Testis (tissue), 3 donors: ENCODE data around the gene SMIM13. TPM values are rescaled to one million over a fixed set of nuclear protein-coding genes. Genes with fewer than 3 reads are reported as not detected.

ENCODE experiments used
- DNase-seq: peaks from one replicate; pipeline ENCODE4 v3.0.0-alpha.2; 2019
- H3K27ac ChIP-seq, 2 donors: fragments of 200-600 bp; sonication (generic); one replicate each; pipeline ENCODE4 v1.5.1; 2019
- H3K27me3 ChIP-seq: fragments of 200-600 bp; sonication (generic); one replicate; pipeline ENCODE4 v1.5.1; 2019
- H3K36me3 ChIP-seq: fragments of 200-600 bp; sonication (generic); one replicate; pipeline ENCODE4 v1.5.1; 2017; ENCODE audit warnings: low read depth; ENCODE audit errors: missing control alignments
- H3K4me1 ChIP-seq: fragments of 200-600 bp; sonication (generic); one replicate; pipeline ENCODE4 v1.5.1; 2019
- H3K4me3 ChIP-seq, 2 donors: fragments of 200-600 bp; sonication (generic); one replicate each; pipeline ENCODE4 v1.5.1; 2017 to 2019
- H3K9me3 ChIP-seq: fragments of 200-600 bp; sonication (generic); one replicate; pipeline ENCODE4 v1.5.1; 2017
- CTCF ChIP-seq, 3 experiments: fragments of 450-650 bp in 2 of 3; fragments of 200-600 bp in 1 of 3; sonication (generic) in 1 of 3; IDR thresholded peaks; one replicate each; pipeline ENCODE4 v1.5.1; 2016 to 2019; ENCODE audit warnings: antibody characterized with exemption in 3 of 3, mild to moderate bottlenecking in 2 of 3, moderate library complexity in 1 of 3
- POLR2A ChIP-seq: fragments of 450-650 bp; IDR thresholded peaks from one replicate; pipeline ENCODE4 v1.6.1; 2017; ENCODE audit warnings: antibody characterized with exemption, mild to moderate bottlenecking, moderate library complexity
- WGBS, 2 donors: methylation state at CpG; one replicate each; pipeline ENCODE4 v1.1.5; 2018; 5-methylcytosine and 5-hydroxymethylcytosine counted together
- intact Hi-C: fragments of 100-400 bp; cut with DNase I; formaldehyde crosslinking; loops from one replicate; pipeline ENCODE4 v1.15.1; 2023; ENCODE audit warnings: low total_unique reads
- polyA plus RNA-seq: library from polyadenylated mRNA; stranded (reverse); fragments of 350-450 nt; fragmentation: Illumina TruSeq; extraction: RNeasy Lipid Tissue Mini Kit (QIAGEN cat#74804); gene quantifications from one replicate; pipeline ENCODE4 v1.2.3, GENCODE V29; 2014; ENCODE audit warnings: low read depth, low replicate concordance; ENCODE audit not compliant: insufficient read depth
- total RNA-seq, 2 donors: library from RNA; depleted of rRNA; stranded (reverse); fragments of >200 nt; gene quantifications; one replicate each; pipeline ENCODE4 v1.2.3, GENCODE V29; 2016

The SMIM13 gene
- total and polyA plus RNA-seq, 3 donors from 2014 or later, result 7.2 to 13.2 (median 8.9) TPM

- H3K27me3 ChIP-seq, result no peaks in the 10 kb centered on the region
- H3K27ac ChIP-seq, result no peak overlapping the region
- H3K36me3 ChIP-seq, result no peaks in the 10 kb centered on the region
- no peak for TF ChIP-seq CTCF (IDR thresholded peaks at IDR 0.05)
- TF ChIP-seq POLR2A, result no peak
- DNase-seq, result no peak
- no peak overlapping the region for H3K4me3 ChIP-seq
- no peaks in the 10 kb centered on the region for H3K9me3 ChIP-seq
- intact Hi-C loops, result no loop called here
- no peaks in the 10 kb centered on the region for H3K4me1 ChIP-seq
Observed at GRCh38 chr6:11130605-11131004, 37.0 kb downstream of the SMIM13 start.

GRCh38 chr6:11132194-11132888, 38.7 kb downstream of the SMIM13 start:
- H3K4me3 ChIP-seq, result no peak overlapping the region
- no peaks in the 10 kb centered on the region for H3K36me3 ChIP-seq
- intact Hi-C loops, result no loop called here
- TF ChIP-seq POLR2A (no peak), CTCF (IDR thresholded peaks at IDR 0.05) (no peak)
- no peak for DNase-seq
- H3K9me3 ChIP-seq, result no peaks in the 10 kb centered on the region
- 82 to 85% methylated on average over 6 of the region's 6 CpGs for WGBS, 2 donors
- no peaks in the 10 kb centered on the region for H3K4me1 ChIP-seq
- H3K27ac ChIP-seq, result no peak overlapping the region
- H3K27me3 ChIP-seq, result no peaks in the 10 kb centered on the region

GRCh38 chr6:11133281-11133680, 39.6 kb downstream of the SMIM13 start:
- WGBS, 2 donors, result 75 to 76% methylated on average over 5 of the region's 5 CpGs
- intact Hi-C loops, result no loop called here

GRCh38 chr6:11136809-11137208, 43.2 kb downstream of the SMIM13 start:
- no peak for DNase-seq
- no peak for TF ChIP-seq CTCF (IDR thresholded peaks at IDR 0.05)
- no peak for TF ChIP-seq POLR2A
- Histone ChIP-seq H3K4me1 (no peaks in the 10 kb centered on the region), H3K27ac (no peak overlapping the region), H3K27me3 (no peaks in the 10 kb centered on the region), H3K36me3 (no peaks in the 10 kb centered on the region), H3K4me3 (no peak overlapping the region), H3K9me3 (no peaks in the 10 kb centered on the region)
- intact Hi-C loops, result no loop called here

More at GRCh38 chr6:11133281-11133680, 39.6 kb downstream of the SMIM13 start:
- H3K27me3 ChIP-seq, result no peaks in the 10 kb centered on the region
- TF ChIP-seq POLR2A (no peak), CTCF (IDR thresholded peaks at IDR 0.05) (no peak)
- H3K9me3 ChIP-seq, result no peaks in the 10 kb centered on the region
- DNase-seq, result no peak
- H3K4me3 ChIP-seq, result no peak overlapping the region
- H3K27ac ChIP-seq, result no peak overlapping the region
- no peaks in the 10 kb centered on the region for H3K4me1 ChIP-seq
- no peaks in the 10 kb centered on the region for H3K36me3 ChIP-seq
